ENCODE measurements around the gene PDAP1. TPM values are rescaled to one million over a fixed set of nuclear protein-coding genes. Genes with fewer than 3 reads are reported as not detected.
A peak's percentile ranks its signal among the peaks of the same experiment; 100 is the strongest.

PDAP1 gene, protein sequence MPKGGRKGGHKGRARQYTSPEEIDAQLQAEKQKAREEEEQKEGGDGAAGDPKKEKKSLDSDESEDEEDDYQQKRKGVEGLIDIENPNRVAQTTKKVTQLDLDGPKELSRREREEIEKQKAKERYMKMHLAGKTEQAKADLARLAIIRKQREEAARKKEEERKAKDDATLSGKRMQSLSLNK
- 150 and 155 TPM in 2 replicates for total RNA-seq (2014; rRNA removed; shearing (Covaris generic))

GRCh38 chr7:99408379-99409191, at the start of gene PDAP1, which contains the start of gene BUD31:
Gene PDAP1, minus strand, starts transcription at chr7:99408597. Its CDS starts 49 bp downstream, at chr7:99408548.
Gene BUD31, plus strand, starts transcription at chr7:99408969. Its CDS starts 2,124 bp downstream, at chr7:99411093.
- Histone ChIP-seq H3K4me3 (peak within 1 kb of the TSS; percentile 91), H3K4me1 (replicated peaks) (peaks cover 9% of the 10 kb centered on the region), H3K27me3 (replicated peaks) (no peaks in the 10 kb centered on the region), H3K9me3 (replicated peaks) (no peaks in the 10 kb centered on the region), H3K36me3 (peaks cover 76% of the 10 kb centered on the region), H3K27ac (peak within 1 kb of the TSS; percentile 100)
- peak; percentile 95 to 99 for DNase-seq (ENCODE audit: low read depth in 1 of 2, low spot score in 2 of 2)

DNA sequence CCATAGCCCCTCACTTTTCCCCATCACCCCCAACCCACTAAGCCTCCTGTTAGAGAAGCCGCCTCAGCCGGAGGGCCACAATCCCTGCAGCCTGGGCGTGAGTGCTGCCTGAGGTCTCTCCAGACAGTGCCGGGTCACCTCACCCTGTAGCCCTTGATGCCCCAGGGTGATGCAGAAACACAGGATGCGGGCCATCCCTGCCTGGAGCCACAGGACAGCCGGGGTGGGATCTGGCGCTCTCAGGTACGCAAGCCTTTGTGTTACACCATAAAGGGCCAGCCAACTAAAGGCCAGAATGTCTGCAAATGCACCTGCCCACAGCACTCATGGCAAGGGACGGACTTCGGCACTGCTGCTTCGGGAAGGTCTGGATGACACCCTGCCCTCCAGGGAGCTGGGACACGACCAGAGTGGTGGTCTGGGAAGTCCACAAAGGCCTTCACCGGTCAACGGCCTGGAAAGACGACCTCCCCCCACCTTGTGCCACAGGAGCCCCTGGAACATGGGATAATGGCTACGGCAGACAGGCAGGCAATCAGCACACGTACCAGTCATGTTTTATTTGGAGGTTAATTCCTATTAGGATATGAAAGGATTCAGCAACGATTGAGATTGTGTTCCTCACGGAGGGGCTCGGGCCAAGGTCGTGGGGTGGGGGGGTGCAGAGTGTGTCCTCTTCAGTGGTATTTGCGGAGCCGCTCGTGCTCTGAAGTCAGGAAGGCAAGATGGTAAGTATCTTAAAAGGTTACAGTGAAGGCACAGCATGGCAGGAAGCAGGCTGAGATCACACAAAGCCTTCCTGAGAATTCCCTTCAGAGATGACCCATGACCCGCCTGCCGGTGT, 49.5 kb upstream of the PDAP1 start:
- no peak overlapping the region for H3K4me3 ChIP-seq
- no peaks in the 10 kb centered on the region; the same call in 1 of the 2 replicates for H3K9me3 ChIP-seq (replicated peaks)
- no peak for DNase-seq (ENCODE audit: low read depth in 1 of 2, low spot score in 2 of 2)
- no peaks in the 10 kb centered on the region for H3K4me1 ChIP-seq (replicated peaks)
- H3K36me3 ChIP-seq: peaks cover 97% of the 10 kb centered on the region
- no peak overlapping the region for H3K27ac ChIP-seq
- no peaks in the 10 kb centered on the region for H3K27me3 ChIP-seq (replicated peaks)

GRCh38 chr7:99457050-99457649, 48.8 kb upstream of the PDAP1 start:
- no peaks in the 10 kb centered on the region for H3K27me3 ChIP-seq (replicated peaks)
- peaks cover 98% of the 10 kb centered on the region for H3K36me3 ChIP-seq
- H3K27ac ChIP-seq: no peak overlapping the region
- H3K4me1 ChIP-seq (replicated peaks): no peaks in the 10 kb centered on the region
- DNase-seq (ENCODE audit: low read depth in 1 of 2, low spot score in 2 of 2): no peak
- no peaks in the 10 kb centered on the region; the same call in 1 of the 2 replicates for H3K9me3 ChIP-seq (replicated peaks)
- H3K4me3 ChIP-seq: no peak overlapping the region

DNA sequence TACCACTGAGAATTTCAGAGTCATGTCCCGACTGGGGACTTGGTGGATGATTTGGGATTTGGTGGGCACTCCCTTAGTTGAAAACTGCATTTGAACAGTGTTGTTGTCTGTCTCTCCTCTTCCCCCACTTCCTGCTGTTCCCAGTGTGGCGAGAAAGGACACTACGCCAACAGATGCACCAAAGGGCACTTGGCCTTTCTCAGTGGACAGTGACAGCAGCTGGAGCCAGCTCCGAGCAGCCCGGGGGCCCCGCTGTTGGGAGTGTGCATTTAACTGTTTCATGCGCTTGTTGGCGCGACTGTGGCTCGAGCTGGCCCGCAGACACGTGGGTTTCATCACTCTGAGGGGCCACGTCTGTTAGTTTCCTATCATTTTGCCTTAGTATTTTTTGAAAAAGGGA, 47.9 kb upstream of the PDAP1 start:
- no peaks in the 10 kb centered on the region for H3K27me3 ChIP-seq (replicated peaks)
- H3K4me1 ChIP-seq (replicated peaks): no peaks in the 10 kb centered on the region
- H3K9me3 ChIP-seq (replicated peaks): no peaks in the 10 kb centered on the region; the same call in 1 of the 2 replicates
- no peak overlapping the region for H3K4me3 ChIP-seq
- DNase-seq (ENCODE audit: low read depth in 1 of 2, low spot score in 2 of 2): no peak
- H3K27ac ChIP-seq: no peak overlapping the region
- H3K36me3 ChIP-seq: peaks cover 100% of the 10 kb centered on the region

DNA sequence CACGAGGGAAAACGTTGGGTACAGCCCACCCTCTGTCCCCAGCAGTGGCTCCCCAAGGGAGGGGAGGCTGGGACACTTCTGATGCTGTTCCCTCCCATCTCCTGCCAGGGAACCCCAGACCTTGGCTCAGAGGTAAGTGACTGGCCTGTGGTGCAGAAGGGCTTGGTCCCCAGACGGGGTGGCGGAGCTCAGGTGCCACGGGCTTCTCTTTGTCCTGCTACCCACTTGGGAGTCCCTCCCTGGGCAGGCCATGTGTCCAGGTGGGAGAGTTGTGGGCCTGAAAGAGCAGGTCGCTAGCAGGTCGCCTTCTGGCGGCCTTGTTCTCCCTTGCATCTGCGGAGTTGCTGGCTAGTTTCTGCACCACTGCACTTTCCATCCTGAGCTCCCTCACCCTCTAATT, 47.5 kb upstream of the PDAP1 start:
- H3K4me3 ChIP-seq: no peak overlapping the region
- no peaks in the 10 kb centered on the region; the same call in 1 of the 2 replicates for H3K9me3 ChIP-seq (replicated peaks)
- peaks cover 100% of the 10 kb centered on the region for H3K36me3 ChIP-seq
- H3K27me3 ChIP-seq (replicated peaks): no peaks in the 10 kb centered on the region
- H3K27ac ChIP-seq: no peak overlapping the region
- DNase-seq (ENCODE audit: low read depth in 1 of 2, low spot score in 2 of 2): no peak
- H3K4me1 ChIP-seq (replicated peaks): no peaks in the 10 kb centered on the region

DNA sequence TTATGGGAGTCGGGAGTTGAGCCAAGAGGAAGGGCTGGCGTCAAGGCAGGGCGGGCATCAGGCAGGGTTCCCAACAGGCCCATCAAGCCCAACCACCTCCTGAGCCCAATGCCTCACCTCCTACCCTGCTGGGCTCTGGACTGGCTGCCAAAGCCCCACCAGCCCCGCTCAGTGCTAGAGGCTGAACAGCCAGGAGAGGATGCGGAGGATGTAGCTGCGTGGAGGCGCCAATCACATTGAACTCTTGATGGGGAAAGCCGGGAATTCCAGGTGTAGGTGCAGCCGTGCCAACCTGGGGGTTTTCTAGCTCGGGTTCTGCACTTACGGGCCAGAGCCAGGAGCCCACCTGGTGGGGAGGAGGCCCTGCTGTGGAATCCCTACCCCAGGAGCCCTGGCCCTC, 44.7 kb upstream of the PDAP1 start:
- Histone ChIP-seq H3K4me3 (no peak overlapping the region), H3K36me3 (peaks cover 100% of the 10 kb centered on the region), H3K27me3 (replicated peaks) (no peaks in the 10 kb centered on the region), H3K9me3 (replicated peaks) (no peaks in the 10 kb centered on the region; the same call in 1 of the 2 replicates), H3K27ac (no peak overlapping the region), H3K4me1 (replicated peaks) (no peaks in the 10 kb centered on the region)
- DNase-seq (ENCODE audit: low read depth in 1 of 2, low spot score in 2 of 2): no peak

DNA sequence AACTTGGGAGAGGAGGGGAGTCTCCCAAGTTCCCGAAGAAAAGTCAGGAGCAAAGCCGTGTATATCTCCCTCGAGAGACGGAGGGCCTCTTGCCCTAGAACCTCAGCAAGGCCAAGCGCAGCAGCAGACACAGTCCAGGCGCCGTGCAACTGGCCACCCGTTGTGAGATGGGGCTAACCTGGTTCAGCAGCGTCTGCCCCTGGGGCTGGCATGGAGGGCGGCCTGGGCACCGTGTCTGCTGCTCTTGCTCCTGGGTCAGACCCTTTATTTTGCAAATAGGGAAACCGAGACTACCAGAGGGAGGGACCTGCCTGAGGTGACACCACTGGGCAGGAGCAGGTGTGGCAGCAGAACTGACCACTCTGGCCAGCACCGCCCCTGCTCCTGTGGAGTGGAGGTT, 44.1 kb upstream of the PDAP1 start:
- Histone ChIP-seq H3K27ac (no peak overlapping the region), H3K27me3 (replicated peaks) (no peaks in the 10 kb centered on the region), H3K4me3 (no peak overlapping the region), H3K36me3 (peaks cover 100% of the 10 kb centered on the region), H3K4me1 (replicated peaks) (no peaks in the 10 kb centered on the region), H3K9me3 (replicated peaks) (no peaks in the 10 kb centered on the region; the same call in 1 of the 2 replicates)
- DNase-seq (ENCODE audit: low read depth in 1 of 2, low spot score in 2 of 2): no peak

GRCh38 chr7:99451936-99452335, 43.5 kb upstream of the PDAP1 start:
- Histone ChIP-seq H3K36me3 (peaks cover 97% of the 10 kb centered on the region), H3K9me3 (replicated peaks) (no peaks in the 10 kb centered on the region; the same call in 1 of the 2 replicates), H3K27me3 (replicated peaks) (no peaks in the 10 kb centered on the region), H3K27ac (no peak overlapping the region), H3K4me1 (replicated peaks) (no peaks in the 10 kb centered on the region), H3K4me3 (no peak overlapping the region)
- no peak for DNase-seq (ENCODE audit: low read depth in 1 of 2, low spot score in 2 of 2)

DNA sequence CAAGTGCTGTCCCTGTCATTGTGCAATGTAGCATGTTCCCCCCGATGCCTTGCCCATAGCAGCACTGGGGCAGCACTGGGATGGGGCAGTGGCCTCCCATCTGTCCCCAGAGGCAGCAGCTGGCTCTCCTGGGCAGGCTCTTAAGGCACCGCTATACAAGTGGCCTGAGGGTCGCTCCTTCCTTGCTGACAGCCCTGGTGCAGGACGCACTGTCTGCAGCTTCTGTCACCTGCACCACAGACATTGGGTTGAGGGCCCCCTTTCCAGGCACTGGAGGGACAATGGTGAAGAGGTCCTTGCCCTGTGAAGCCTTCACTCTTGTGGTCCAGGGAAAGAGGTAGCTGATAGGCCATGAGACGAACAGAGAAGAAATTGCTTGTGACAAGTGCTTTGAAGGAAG, 40.9 kb upstream of the PDAP1 start:
- Histone ChIP-seq H3K4me1 (replicated peaks) (no peaks in the 10 kb centered on the region), H3K27me3 (replicated peaks) (no peaks in the 10 kb centered on the region), H3K9me3 (replicated peaks) (no peaks in the 10 kb centered on the region), H3K27ac (no peak overlapping the region), H3K36me3 (peaks cover 92% of the 10 kb centered on the region), H3K4me3 (no peak overlapping the region)
- DNase-seq (ENCODE audit: low read depth in 1 of 2, low spot score in 2 of 2): no peak

GRCh38 chr7:99448855-99449254, 40.5 kb upstream of the PDAP1 start:
- Histone ChIP-seq H3K27me3 (replicated peaks) (no peaks in the 10 kb centered on the region), H3K4me3 (no peak overlapping the region), H3K4me1 (replicated peaks) (no peaks in the 10 kb centered on the region), H3K9me3 (replicated peaks) (no peaks in the 10 kb centered on the region), H3K36me3 (peaks cover 91% of the 10 kb centered on the region), H3K27ac (no peak overlapping the region)
- no peak for DNase-seq (ENCODE audit: low read depth in 1 of 2, low spot score in 2 of 2)

- Histone ChIP-seq H3K4me1 (replicated peaks) (no peaks in the 10 kb centered on the region), H3K4me3 (no peak overlapping the region), H3K27ac (no peak overlapping the region), H3K9me3 (replicated peaks) (no peaks in the 10 kb centered on the region), H3K27me3 (replicated peaks) (no peaks in the 10 kb centered on the region), H3K36me3 (peaks cover 91% of the 10 kb centered on the region)
- DNase-seq (ENCODE audit: low read depth in 1 of 2, low spot score in 2 of 2): no peak
These were observed 39.5 kb upstream of the PDAP1 start for GRCh38 chr7:99447943-99448342.

DNA sequence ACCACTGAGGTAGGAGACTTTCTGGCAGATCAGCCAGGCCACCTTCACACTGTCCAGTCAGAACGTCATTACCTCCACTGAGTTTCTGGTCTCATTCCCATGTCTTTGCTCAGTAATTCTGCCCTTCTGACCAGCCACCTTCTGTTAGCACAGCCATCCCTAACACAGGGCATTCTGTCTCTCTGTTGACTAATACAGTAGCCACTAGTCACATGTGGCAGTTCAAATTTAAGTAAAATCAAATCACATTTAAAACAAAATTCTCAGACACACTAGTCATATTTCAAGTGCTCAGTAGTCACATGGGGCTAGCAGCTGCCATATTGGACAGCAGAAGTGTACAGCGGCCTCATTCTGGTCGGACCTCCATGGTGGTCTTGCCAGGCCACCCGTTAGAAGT, 37.7 kb upstream of the PDAP1 start:
- H3K9me3 ChIP-seq (replicated peaks): no peaks in the 10 kb centered on the region
- H3K27ac ChIP-seq: no peak overlapping the region
- H3K36me3 ChIP-seq: peaks cover 88% of the 10 kb centered on the region
- no peak overlapping the region for H3K4me3 ChIP-seq
- no peak for DNase-seq (ENCODE audit: low read depth in 1 of 2, low spot score in 2 of 2)
- no peaks in the 10 kb centered on the region for H3K4me1 ChIP-seq (replicated peaks)
- H3K27me3 ChIP-seq (replicated peaks): no peaks in the 10 kb centered on the region

GRCh38 chr7:99440195-99440594, 31.8 kb upstream of the PDAP1 start:
- no peak for DNase-seq (ENCODE audit: low read depth in 1 of 2, low spot score in 2 of 2)
- Histone ChIP-seq H3K9me3 (replicated peaks) (no peaks in the 10 kb centered on the region), H3K4me1 (replicated peaks) (peaks cover 13% of the 10 kb centered on the region), H3K27me3 (replicated peaks) (no peaks in the 10 kb centered on the region), H3K27ac (no peak overlapping the region), H3K4me3 (peak overlapping the region; percentile 77; the same call in 1 of the 2 replicates), H3K36me3 (peaks cover 49% of the 10 kb centered on the region)
